Activated naive CD8-positive, alpha-beta T cell treated with anti-CD3 and anti-CD28 coated beads, Interleukin-2, amount 50 U/mL, for 16 hours (primary cell): Measurements from ENCODE around the gene CHSY1.

Experiments used
- DNase-seq: peaks from one replicate; pipeline ENCODE4 v3.0.0-alpha.2; 2020; ENCODE audit warnings: low read depth, low spot score

CHSY1 gene

GRCh38 chr15:101267320-101268104, 15.7 kb upstream of the CHSY1 start:
- DNase-seq: no peak

- DNase-seq: no peak
These were observed 14.9 kb upstream of the CHSY1 start for GRCh38 chr15:101266787-101267186.

GRCh38 chr15:101266034-101266433, 14.2 kb upstream of the CHSY1 start:
- DNase-seq: no peak

GRCh38 chr15:101264911-101265641, 13.2 kb upstream of the CHSY1 start:
- DNase-seq: no peak

GRCh38 chr15:101264011-101264410, 12.2 kb upstream of the CHSY1 start:
- DNase-seq: no peak

GRCh38 chr15:101262551-101262950, 10.7 kb upstream of the CHSY1 start:
- DNase-seq: no peak

- DNase-seq: no peak
These were observed 6.6 kb upstream of the CHSY1 start for GRCh38 chr15:101258238-101259144.

- DNase-seq: no peak
These were observed 4.9 kb upstream of the CHSY1 start for GRCh38 chr15:101256757-101257156.

GRCh38 chr15:101255615-101256241, 3.9 kb upstream of the CHSY1 start:
- no peak for DNase-seq

GRCh38 chr15:101255051-101255395, 3.2 kb upstream of the CHSY1 start:
- DNase-seq: no peak

GRCh38 chr15:101254157-101255050, 2.6 kb upstream of the CHSY1 start:
- no peak for DNase-seq

- DNase-seq: no peak
These were observed 988 bp upstream of the CHSY1 start for GRCh38 chr15:101252836-101253235.

GRCh38 chr15:101250873-101251829, 697 bp downstream of the CHSY1 start:
- DNase-seq: no peak

GRCh38 chr15:101250341-101250831, 1.5 kb downstream of the CHSY1 start:
- DNase-seq: no peak

- DNase-seq: no peak
These were observed 3.6 kb downstream of the CHSY1 start for GRCh38 chr15:101248274-101248673.

GRCh38 chr15:101246824-101247745, 4.8 kb downstream of the CHSY1 start:
- DNase-seq: no peak

- no peak for DNase-seq
These were observed 5.5 kb downstream of the CHSY1 start for GRCh38 chr15:101246391-101246790.
